Melanocyte of skin (primary cell): Measurements from ENCODE around the gene RAB29. TPM values are rescaled to one million over a fixed set of nuclear protein-coding genes. Genes with fewer than 3 reads are reported as not detected.

Experiments
- small RNA-seq, 2 donors: library from RNA; depleted of rRNA; stranded (forward); fragments of <200 nt; gene quantifications; one replicate each; pipeline ENCODE3, GENCODE V24; 2012
- total RNA-seq, 2 donors: library from RNA; depleted of rRNA; stranded (reverse); fragments of >200 nt; gene quantifications; 2 replicates each; pipeline ENCODE4 v1.2.3, GENCODE V29; 2012

Gene RAB29, protein sequence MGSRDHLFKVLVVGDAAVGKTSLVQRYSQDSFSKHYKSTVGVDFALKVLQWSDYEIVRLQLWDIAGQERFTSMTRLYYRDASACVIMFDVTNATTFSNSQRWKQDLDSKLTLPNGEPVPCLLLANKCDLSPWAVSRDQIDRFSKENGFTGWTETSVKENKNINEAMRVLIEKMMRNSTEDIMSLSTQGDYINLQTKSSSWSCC
- total RNA-seq: 10 to 100 TPM; 35.1 to 44.3 TPM

DNA sequence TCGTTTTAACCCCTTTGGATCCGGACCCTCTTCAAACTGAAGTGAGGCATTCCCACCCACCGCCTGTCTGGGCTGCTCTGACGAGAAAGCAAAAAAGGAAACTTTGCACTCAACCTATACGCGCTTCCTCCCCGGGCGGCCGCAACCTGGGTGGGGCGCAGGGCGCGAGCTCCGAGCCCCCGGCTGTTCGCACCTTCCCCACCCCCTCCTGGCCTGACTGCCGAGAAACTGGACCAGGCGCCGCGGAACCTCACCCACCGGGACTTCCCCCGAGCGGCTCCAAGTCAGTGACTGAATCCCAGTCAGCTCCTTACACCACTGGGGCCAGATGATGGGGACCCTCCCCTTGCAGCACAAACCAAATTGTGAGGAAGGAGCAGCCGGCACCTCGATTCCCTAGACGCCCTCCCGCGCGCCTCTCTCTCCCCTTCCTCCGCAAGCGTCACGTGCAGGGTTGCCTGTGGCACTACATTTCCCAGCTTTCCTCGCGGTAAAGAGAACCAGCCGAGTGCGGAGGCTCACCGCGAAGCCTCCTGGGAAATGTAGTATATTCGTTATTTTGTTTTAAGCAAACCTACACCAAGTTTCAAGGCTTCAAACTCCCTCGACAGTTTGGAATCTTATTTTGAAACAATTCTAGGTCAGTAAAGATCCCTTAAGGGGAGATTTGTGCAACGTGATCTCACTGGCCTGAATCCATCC lies at the start of gene RAB29:
TSS of gene RAB29 (minus strand) at position 468 of the 702 bp plus-strand sequence. CDS start 526 bp downstream, outside the sequence.

GRCh38 chr1:205812878-205813754 lies 37.8 kb upstream of the RAB29 start, which contains the start of gene SLC41A1:
Gene SLC41A1 (minus strand): TSS chr1:205813198. CDS start chr1:205810441, 2,757 bp downstream.

DNA sequence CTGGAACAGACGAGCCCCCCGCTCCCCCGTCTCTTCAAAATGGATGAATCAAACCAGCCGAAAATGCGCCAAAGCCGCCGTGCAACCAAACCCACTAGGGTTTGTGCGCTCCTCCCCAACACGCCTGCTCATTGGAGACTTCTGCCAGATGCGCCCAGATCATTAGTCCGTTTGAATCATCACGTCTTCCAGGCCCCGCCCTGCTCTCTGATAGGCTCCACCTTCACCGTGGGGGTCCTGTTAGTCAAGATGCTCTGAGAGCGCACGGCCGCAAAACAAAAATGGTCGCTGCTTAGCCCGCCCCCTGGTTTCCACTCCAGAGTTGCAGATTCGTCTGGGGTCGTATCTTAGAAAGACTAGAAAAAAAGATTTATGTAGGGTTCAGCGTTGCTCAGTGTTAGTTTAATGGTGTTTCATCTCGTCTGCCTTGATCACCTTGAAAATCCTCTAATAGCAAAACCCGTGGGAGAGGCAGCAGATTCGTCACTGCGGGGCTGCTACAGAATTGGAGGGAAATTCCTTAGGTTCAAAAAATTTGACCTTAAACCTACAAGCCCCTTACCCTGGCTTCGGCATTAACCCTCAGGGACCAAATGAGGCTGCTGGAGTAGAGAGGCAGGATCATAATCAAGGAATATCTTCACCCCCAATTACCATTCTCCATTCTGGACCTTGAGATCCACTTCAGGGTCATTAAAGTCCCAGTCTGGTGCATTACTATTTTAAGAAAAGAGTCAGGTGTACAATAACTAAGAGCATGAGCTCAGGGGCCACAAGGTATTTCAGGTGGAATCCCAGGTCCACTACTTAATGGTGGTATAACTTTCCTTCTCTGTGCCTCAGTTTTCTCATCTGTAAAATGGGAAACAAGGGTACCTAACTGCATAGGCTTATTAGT lies 24.9 kb downstream of the RAB29 start, which contains the start of gene NUCKS1:
TSS of gene NUCKS1 (minus strand) at position 45 of the 898 bp plus-strand sequence. CDS start 209 bp downstream, outside the sequence.

Small RNA genes lying within 50 kb of the gene (small RNA-seq; reads per million reads assigned to genes)
- 0.04 to 0.06 reads per million in 2 donors for gene RF00139

Other genes with a start within 250 kb of the RAB29 start
- 10 to 100 TPM; 16.7 to 16.9 TPM for gene ELK4, start 143.5 kb downstream of the RAB29 start, total RNA-seq
- gene SLC45A3, start 95.0 kb downstream of the RAB29 start, total RNA-seq: 1 to 10 TPM; 1.7 to 5.7 TPM
- 100 to 1,000 TPM in 1 of 2 donors, 10 to 100 TPM in 1; 54.7 to 119 TPM for gene NUCKS1, start 25.3 kb downstream of the RAB29 start, total RNA-seq
- gene SLC41A1, start 37.7 kb upstream of the RAB29 start, total RNA-seq: 10 to 100 TPM; 17.0 to 17.2 TPM
- not detected for gene PM20D1, start 74.7 kb upstream of the RAB29 start, total RNA-seq
- gene SLC26A9, start 168.0 kb upstream of the RAB29 start, total RNA-seq: not detected
- 10 to 100 TPM in 1 of 2 donors, 1 to 10 TPM in 1; 3.0 to 11.0 TPM for gene RAB7B, start 227.9 kb upstream of the RAB29 start, total RNA-seq
- under 1 TPM; 0.33 to 0.34 TPM for gene CTSE, start 248.4 kb upstream of the RAB29 start, total RNA-seq